HG03066 (cell line): Measurements from ENCODE around the gene EXOC4.

Source experiments
- ATAC-seq: cut with Tn5 transposase; IDR thresholded peaks from one replicate; pipeline ENCODE4 v1.9.1; 2021; ENCODE audit warnings: low read depth; ENCODE audit not compliant: unreplicated experiment

Gene EXOC4

DNA sequence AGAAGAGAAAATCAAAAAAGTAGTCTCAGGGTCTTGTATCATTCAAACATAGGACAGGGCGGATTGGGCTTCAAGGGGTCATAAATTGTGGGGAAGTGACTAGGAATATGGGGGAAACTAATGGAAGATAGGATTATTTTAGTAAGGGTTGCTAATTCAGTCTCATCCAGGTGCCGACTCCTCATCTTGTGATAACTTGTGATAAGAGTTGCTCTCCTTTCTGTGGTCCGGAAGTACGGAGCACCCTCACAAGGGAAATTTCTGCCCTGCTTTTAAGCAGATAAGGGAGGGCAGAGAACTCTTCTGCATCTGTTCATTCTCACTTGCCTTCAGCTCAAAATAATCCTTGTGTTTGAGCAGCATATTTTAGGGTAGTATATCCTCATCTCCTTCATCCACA lies 437.9 kb downstream of the EXOC4 start:
- no peak for ATAC-seq

DNA sequence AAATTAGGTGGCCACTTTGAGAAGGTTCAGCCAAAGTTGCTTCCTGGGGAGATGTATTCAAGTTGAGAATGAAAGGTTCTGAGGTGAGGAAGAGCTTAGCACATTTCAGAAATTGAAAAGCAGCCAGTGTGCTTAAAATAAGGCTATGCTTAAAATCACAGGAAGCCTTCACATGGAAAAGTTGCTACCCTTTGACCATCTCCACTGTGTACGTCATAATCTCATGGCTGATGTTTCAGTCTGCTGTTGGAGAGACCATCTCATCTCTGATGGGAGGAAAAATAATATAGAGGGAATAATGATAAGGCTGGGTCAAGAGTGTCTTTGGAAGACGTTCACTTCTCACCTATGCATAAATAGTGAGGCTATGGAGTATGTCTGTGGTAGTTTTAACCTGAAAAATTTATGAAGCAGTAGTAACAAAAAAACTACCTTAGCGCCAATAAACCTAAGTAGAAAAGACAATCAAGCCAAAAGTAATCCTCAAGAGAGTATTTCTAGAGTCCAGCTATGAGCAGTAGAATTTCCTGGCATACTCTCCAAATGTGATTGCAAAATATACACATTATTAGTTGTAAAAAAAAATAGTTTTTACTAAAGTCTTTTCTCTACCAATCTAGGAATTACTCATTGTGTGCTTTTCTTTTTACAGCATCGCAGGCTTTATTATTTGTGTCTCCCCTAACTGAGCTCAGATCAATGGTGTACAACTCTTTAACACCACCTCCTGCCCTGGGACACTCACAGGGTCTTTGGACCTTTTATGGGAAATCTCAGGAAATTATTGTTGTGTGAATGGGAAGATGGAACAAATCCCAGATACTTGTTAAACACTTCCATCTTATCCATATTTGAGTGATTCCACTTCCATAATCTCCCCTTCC lies 439.1 kb downstream of the EXOC4 start:
- ATAC-seq = no peak

DNA sequence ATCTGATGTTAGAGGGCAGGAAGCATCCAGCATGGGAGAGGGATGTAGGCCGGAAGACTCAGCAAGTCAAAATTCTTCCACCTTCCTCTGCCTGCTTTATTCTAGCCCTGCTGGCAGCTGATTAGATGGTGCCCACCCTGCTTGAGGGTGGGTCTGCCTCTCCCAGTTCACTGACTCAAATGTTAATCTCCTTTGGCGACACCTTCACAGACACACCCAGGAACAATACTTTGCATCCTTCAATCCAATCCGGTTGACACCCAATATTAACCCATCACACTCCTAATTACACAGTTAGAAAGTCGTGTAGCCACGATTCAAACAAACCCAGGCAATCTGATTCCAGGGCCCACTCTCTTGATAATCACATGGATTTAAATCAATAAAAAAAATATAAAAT lies 440.4 kb downstream of the EXOC4 start:
- ATAC-seq = no peak

DNA sequence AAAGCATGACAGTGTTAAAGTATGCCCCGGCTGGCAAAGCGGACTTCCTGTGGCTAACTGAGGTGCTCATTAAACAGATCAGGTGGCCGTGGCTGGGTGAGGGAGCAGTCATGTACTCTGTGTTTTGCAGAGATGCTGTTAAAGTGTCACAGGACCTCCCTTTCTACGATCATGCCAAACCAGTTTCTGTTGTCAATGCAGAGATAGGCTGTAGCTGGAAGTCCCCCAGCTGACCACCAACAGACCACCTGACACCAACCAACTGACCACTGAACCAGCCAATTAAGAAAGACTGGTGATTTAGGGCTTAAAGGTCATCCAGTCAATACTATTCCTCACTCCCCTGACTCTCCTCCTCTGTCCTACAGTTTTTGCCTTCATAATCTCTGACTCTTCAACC lies 443.2 kb downstream of the EXOC4 start:
- ATAC-seq = no peak

DNA sequence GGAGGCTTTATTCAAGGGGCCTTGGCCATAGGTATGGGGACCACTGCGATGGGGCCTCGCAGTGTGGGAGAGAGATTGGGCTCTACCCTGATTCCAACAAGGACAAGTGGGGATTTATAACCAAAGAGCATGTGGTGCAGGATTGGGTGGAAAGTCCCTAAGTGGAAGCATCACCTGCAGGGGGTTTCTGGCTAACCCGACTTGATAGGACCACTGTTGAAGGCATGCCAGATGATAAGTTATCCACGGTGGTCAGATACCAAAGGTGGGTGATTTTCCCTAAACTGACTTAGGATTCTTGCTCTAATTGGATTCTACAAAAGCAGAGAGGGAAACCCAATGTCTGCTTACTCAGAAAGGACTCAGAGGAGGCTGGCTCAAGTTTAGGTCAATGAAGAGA lies 444.7 kb downstream of the EXOC4 start:
- ATAC-seq = no peak

DNA sequence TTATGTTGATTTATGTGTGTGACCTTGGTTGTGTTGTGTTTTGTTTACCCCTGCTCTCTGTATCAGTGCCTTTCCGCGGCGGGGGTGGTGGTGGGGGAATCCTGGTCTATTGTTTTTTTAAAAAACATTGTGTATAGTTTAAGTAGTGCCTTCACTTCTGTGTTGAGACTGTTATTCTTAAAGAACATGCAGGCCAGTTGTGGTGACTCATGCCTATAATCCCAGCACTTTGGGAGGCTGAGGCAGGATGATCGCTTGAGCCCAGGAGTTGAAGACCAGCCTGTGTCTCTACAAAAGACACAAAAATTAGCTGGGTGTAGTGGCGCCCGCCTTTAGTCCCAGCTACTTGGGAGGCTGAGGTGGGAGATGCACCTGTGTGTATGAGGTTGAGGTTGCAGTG lies 445.2 kb downstream of the EXOC4 start:
- no peak for ATAC-seq

DNA sequence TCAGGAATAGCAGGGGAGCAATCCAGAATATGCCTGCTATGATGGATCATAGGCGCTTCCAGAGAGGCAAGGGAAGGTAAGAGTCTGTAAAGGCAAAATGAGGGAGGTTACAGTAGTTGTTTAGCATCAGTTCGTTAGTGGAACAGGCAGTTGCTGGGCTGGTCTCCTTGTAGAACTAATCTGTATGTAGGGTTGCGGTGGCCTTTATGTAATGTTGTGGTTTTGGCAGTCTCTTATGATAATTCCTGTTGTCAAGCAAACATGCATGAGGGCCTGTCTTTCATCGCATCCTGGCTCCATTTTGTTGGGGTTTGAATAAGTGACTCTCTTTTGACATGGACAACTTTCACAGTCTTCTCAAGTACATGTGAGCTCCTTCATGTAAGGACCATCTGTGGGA lies 446.5 kb downstream of the EXOC4 start:
- no peak for ATAC-seq

DNA sequence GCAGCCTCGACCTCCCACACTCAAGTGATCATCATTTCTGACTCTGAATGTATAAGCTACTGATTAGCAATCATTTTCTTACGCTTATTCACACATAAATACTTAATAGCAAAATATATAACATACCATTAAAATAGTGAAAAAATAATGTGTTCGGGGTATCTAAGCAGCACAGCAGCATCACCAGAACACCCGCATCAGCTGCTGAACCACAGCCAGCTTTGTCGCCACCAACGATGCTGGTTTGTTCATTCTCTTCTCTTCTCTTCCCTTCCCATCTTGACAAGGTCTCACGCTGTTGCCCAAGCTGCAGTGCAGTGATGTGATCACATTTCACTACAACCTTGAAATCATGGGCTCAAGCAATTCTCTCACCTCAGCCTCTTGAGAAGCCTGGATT lies 449.2 kb downstream of the EXOC4 start:
- no peak for ATAC-seq

DNA sequence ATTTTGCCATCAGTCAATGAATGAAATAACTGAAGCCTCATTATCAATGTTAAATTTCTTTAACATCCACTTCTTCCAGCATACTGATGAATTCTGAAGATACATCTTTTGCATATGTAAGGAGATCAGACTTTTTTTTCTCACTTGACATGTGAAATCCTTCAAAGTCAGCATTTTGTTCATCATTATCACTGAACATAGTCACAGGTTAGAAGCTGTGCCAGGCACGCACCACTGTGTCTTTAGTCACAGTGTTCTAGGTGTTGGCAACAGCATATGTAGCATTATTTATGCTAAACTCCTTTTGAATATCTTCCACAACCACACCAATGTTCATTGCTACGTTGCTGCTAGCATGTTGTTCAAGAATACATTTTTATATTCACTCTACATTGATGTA lies 450.1 kb downstream of the EXOC4 start:
- ATAC-seq = no peak

DNA sequence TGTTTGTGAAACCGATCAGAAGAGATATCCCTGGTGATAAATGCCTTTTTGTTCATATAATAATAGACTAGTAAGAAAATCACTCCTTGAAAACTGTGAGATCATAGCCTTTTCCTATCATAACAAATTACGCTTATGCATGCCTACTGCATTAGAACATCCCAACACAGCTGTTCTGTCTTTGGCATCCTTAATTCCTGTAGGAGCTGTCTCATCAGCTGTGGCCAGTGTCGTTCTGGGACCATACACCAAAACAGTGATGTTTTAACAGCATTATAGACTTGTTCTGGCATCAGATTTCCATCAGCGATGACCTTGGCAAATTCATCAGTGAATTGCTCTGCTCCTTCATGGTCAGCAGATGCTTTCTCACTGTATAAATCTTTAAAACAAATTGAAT lies 450.7 kb downstream of the EXOC4 start:
- ATAC-seq = no peak

DNA sequence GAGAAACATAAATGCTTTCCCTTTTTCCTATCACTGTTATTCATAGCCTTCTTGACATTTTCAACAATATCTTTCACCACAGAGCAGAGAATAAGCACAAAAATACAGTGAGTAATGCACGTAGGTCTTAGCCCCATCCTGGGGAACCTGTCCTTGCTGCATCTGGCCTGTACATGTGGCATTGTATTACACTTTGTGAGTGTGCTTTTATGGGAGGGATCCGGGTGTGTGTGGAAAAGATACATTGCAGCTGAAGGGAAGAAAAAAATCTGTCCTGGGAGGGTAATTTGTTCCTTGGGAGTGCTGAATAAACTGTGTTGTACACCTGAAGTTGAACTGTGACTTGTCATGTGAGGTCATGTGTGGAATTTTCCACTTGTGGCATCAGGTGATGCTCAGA lies 451.6 kb downstream of the EXOC4 start:
- no peak for ATAC-seq

DNA sequence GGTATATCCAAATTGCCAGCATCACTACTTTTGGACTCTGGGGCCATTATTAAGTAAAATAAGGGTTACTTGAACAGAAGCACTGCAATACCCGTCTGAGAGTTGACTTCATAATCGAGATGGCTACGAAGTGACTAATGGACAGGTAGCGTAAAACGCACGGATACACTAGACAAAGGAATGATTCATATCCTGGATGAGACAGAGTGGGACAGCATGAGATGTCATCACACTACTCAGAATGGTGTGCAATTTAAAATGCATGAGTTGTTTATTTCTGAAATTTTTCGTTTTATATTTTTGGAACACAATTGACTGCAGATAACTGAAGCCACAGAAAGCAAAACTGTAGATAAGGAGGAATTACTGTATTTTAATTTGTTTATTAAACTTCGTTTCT lies 452.7 kb downstream of the EXOC4 start:
- ATAC-seq = no peak

DNA sequence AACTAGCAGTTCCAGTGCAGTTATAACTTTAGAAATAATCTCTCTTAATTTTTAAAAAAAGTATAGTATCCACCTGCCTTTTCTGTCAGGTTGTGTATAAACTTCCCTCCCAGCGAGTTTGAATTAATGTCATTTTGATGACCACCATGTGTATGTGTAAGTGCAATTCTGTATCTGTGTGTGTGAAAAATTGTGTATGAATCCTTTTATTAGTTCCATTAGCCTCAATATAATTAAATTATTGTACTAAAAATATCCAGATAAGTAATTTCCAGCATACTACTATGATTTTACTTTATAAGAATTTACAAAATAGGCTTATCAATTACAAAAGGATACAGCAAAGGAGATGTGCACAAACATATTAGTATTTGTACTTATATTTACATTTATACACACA lies 453.1 kb downstream of the EXOC4 start:
- ATAC-seq = no peak

DNA sequence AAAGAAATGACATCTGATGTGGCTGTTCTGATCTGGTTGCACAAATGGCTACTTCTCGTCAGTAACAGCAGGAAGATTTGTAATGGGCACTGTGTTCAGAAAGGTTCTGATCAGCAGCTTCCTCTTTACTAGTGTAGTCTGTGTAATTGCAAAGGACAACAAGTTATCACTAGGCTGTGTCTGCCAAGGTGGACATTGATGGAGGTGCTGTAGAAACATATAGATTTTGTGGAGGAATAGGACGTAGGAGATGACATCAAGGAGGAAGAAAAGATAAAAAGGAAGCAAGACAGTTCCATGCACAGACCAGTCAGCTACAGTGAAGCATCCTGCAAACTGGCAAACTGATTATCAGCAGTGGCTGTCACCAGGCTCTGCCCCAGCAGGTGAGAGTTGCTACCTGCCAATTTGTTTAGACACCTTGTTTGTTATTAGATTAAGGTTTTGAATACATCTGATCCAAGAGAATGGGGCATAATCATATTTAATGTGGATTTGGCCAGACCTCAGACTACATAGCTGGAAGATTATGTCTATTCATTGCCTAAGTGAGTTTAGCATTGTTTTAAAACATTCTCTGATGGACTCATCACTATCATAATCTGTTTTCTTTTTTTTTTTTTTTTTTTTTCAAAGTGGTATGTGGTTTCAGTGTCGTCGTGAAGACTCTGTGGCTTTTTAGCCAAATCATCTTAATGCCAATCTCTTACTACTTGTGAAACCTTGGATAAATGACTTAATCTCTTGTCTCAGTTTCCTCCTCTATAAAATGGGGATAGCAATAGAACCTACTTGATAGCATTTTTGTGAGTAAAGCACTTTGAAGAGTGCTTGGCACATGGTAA lies 456.4 kb downstream of the EXOC4 start:
- ATAC-seq = no peak

DNA sequence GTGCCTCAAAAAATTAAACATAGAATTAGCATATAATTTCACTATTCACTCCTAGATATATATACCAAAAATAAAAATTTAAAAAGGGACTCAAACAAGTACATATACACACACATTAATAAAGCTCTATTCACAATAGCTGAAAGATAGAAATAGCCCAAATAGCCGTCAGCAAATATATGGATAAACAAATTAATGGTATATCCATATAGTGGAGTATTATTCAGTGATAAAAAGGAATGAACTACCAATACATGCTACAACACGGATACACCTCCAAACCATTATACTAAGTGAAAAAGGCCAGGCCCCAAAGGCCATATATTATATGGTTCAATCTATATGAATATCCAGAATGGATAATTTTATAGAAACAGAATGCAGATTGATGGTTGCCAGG lies 459.7 kb downstream of the EXOC4 start:
- no peak for ATAC-seq

DNA sequence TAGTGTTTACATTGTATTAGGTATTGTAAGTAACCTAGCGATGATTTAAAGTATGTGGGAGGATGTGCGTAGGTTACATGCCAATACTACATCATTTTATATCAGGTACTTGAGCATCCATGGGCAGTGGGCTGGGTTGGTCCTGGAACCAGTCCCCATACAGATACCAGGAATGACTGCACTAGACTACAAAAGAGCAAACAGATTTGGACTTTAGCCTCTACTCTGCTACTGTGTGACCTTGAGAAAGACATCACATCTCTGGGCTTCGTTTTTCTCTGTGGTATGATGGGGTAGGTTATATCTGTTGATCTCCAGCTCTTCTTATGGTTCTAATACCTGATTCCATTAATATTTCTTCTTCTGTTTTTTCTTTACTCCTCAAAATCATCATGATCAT lies 461.8 kb downstream of the EXOC4 start:
- ATAC-seq = no peak

DNA sequence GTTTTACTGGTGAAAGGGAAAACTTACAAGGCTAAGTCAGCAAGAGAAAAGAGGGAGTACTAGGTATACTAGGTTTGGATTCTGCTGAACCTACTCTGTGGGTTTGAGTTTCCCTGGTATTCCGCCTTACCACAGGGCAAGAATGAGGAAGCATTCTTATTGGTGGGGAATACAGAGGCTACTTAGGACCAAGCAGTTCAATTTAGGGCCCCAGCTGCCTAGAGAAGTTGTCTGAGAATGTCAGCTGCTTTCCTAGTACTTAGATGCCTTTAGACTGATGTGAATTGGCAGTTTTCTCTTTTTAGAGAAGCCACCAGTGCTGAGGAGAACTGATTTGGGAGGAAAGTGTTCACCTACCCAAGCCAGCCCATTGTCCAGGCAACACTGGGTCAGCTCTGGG lies 465.3 kb downstream of the EXOC4 start:
- no peak for ATAC-seq

DNA sequence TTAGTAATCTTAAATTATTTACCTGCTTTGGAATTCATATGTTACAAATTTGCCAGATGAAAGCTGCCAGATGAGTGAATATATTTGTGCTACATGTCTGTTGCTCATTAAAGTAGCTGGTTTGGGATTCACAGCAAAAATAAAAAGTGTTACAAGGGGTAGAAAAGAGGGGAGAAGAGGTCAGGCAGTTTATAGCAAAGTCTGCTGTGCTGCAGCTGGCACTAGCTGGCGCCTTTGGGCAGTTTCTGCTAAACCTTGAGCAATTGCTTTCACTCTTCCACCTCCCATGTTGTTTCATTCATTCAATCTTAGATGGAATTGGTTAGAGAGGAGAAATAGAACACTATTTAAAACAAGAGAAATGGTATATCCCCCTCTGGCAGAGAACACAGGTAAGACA lies 470.2 kb downstream of the EXOC4 start:
- no peak for ATAC-seq

DNA sequence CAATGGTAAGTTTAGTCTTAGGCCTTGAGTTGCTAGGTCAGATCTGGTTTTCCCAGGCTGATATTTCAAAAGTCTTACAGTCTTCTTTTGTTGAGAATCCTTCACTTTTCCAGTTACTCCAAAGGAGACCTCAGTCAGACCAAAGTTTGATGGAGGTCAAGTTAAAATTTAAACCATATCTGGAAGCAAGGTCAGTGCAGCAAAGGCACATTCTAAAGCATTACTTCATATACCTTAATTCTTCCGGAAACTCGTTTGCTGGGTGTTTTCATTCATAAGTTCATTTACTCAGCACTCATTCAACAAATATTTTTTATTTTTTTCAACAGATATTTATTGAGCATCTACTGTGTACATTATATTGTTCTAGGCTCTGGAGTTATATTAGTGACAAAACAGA lies 471.3 kb downstream of the EXOC4 start:
- no peak for ATAC-seq

DNA sequence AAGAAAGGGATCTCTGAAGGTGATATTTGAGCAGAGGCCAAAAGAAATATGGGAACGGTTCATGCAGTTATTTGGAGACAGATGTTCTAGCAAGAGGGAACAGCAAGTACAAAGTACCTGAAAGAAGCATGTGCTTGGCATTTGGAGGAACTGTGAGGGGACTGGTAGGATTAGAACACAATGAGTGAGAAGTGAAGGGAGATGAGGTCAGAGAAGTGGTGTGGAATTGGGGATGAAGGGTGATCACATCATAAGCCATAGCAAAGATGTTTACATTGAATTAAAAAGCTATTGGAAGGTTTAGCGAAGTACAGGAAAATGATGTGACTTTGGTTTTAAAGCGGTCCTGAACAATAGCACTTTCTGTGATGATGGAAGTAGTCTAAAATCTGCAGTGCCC lies 471.8 kb downstream of the EXOC4 start:
- no peak for ATAC-seq

DNA sequence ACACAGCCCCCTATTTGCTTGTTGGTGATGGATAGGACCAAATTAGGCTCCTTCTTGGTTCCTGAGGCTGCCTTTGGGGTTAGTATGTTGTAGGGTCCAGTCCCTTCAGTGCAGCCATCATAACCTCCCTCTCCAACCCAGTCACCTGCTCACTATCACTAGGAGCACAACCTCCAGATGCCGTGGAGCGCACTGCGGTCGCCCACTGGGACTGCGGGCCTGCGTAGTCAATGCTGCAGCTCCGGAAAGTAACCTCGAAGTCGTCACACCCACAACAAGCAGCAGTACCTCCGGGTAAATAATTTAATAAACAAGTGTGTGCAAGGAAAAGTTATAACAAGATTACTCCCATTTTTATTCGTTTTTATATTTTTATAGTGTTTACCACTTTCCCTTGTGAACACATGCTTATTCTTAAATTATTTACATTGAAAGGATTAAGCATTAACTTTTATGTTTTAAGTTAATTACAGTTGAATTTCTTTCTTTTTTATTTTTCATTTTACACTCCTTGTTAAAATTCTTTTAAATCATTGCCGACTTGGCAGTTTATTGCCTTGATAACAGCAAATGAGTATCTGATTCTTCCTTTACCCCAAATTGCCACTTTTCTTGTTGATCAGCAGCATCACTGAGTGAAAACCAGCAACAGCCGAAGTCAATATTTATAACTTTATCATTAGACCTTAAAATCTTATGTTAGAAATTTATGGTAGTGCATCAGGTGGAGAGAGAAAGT lies 474.8 kb downstream of the EXOC4 start:
- ATAC-seq = no peak
